ENCODE measurements around the gene DPEP1. TPM values are rescaled to one million over a fixed set of nuclear protein-coding genes. Genes with fewer than 3 reads are reported as not detected.
"Not testable (repeated sequence)": the region's sequence is repeated elsewhere in the genome, so short reads cannot be mapped to it uniquely, and the experiment has no call there.

The DPEP1 gene
- total RNA-seq, 1 donor from 2014 or later, result 0.13 TPM

DNA sequence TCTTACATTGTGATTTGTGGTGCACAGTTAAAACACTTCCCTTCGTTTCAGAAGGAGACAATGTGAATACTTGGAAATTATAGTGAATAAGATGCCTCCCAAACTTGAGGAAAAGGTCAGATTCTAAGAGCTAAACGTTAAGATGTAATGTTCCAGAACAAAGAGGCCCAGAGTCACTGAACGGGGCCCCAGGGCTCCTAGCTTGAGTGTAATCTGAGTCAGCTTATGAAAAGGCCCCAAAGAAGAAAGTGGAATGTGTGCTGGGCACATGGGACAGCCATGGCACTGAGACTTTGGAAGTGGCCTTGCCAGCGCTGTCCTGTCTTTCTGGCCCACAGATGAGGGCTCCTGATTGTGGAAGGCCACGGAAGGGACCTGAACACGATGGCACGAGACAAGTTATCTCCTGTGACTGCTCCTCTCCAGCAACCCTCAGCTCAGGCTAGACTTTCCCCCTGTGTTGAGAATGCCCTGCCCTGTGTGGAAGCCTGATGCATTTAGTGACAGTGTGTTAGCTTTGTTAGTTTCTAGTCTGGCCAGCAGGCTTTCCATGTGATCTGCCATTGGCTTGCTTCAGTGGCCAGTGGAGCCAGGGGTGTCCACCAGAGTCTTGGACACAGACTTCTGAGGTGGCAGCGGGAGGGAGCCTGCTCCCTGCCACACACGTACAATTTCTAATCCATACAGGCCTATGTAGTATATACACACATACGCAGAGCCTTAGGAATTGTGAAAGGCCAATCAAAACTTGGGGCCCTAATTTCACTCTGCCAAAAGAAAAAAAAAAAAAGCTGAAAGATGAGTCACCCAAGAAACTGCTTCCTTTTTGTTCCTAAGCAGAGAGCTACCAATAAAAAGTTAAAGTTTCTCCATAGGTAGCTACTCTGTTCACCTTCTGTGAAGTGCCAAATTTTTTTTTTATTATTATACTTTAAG lies 57.3 kb downstream of the DPEP1 start:
- DNase-seq (ENCODE audit: low spot score) (no peak), ATAC-seq (no peak)

DNA sequence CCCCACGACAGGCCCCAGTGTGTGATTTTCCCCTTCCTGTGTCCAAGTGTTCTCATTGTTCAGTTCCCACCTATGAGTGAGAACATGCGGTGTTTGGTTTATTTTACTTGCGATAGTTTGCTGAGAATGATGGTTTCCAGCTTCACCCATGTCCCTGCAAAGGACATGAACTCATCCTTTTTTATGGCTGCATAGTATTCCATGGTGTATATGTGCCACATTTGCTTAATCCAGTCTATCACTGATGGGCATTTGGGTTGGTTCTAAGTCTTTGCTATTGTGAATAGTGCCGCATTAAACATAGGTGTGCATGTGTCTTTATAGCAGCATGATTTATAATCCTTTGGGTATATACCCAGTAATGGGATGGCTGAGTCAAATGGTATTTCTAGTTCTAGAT lies 58.1 kb downstream of the DPEP1 start:
- DNase-seq (ENCODE audit: low spot score); ATAC-seq: not testable (repeated sequence)

DNA sequence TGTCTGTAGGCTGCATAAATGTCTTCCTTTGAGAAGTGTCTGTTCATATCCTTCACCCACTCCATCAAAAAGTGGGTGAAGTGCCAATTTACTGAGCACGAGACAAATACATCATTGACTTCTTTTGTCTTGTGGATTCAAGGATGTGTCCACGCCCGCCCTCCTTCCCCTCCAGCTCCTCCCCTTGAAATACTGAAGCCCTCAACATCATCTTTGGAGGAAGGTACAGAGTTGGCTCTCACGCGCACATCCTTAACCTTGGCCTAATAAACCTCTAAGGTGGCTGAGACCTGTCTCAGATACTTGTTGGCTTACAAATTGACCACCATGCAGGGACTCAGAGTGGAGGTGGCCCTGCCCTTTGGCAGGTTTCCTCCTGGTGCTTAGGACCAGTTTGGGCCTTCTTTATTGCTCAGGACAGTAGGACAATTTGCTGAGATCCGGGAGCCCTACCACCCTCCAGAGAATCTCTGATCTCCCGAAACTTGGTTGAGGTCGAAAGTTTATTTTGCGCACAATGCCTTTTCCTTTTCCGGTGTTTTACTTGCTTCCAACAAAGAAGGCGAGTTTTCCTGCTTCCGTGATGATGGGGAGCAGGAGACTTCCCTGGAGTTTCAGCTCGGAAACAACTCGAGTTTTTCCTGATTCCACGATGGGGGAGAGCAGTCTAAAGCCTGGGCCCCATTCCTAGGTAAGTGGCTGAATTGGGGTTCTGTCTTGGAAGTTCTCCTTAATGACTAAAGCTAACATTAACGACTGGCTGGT lies 58.9 kb downstream of the DPEP1 start:
- no peak for ATAC-seq

GRCh38 chr16:89678258-89678657 lies 64.8 kb downstream of the DPEP1 start:
- DNase-seq (ENCODE audit: low spot score) (no peak), ATAC-seq (no peak)

More for the DNA sequence above, 58.9 kb downstream of the DPEP1 start:
- no peak for DNase-seq (ENCODE audit: low spot score)

DNA sequence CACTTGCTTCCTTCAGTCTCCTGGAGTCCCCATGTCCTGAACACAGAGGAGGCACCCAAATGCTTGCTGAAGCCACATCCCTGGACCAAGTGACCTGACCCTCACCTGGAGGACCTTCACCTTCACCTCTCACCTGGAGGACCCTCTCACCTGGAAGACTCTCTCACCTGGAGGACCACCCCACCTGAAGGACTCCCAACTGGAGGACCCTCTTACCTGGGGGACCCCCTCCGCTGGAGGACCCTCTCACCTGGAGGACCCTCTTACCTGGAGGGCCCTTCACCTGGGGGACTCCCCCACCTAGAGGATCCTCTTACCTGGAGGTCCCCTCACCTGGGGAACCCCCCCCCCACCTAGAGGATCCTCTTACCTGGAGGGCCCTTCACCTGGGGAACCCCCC lies 72.5 kb downstream of the DPEP1 start:
- no peak for DNase-seq (ENCODE audit: low spot score)
- no peak for ATAC-seq

- ATAC-seq (peak; percentile 82), DNase-seq (ENCODE audit: low spot score) (peak; percentile 95)
Observed at GRCh38 chr16:89686520-89687091, 73.2 kb downstream of the DPEP1 start, which contains the start of gene CDK10. TSS of gene CDK10 (plus strand) at chr16:89686689. CDS start at chr16:89686711, 22 bp downstream.

GRCh38 chr16:89687092-89687940 lies 73.9 kb downstream of the DPEP1 start:
- DNase-seq (ENCODE audit: low spot score) (peak; percentile 94), ATAC-seq (peak; percentile 89)

Other genes with a start within 250 kb of the DPEP1 start
- gene ANKRD11, start 123.1 kb upstream of the DPEP1 start, total RNA-seq, result 50.7 TPM
- gene SPG7, start 105.2 kb upstream of the DPEP1 start, total RNA-seq, result 68.1 TPM
- gene RPL13, start 53.0 kb upstream of the DPEP1 start, total RNA-seq, result 886 TPM
- 0.88 TPM for gene CPNE7, start 37.9 kb upstream of the DPEP1 start, total RNA-seq
- 34.7 TPM for gene CHMP1A, start 44.1 kb downstream of the DPEP1 start, total RNA-seq
- 5.2 TPM for gene SPATA33, start 44.2 kb downstream of the DPEP1 start, total RNA-seq
- gene CDK10, start 73.0 kb downstream of the DPEP1 start, total RNA-seq, result 69.1 TPM
- 13.8 TPM for gene SPATA2L, start 88.1 kb downstream of the DPEP1 start, total RNA-seq
- 15.0 TPM for gene VPS9D1, start 107.3 kb downstream of the DPEP1 start, total RNA-seq
- 13.2 TPM for gene ZNF276, start 107.9 kb downstream of the DPEP1 start, total RNA-seq
- gene FANCA, start 203.0 kb downstream of the DPEP1 start, total RNA-seq, result 6.4 TPM
- 8.7 TPM for gene SPIRE2, start 214.8 kb downstream of the DPEP1 start, total RNA-seq